Thymus (tissue), 11 donors: ENCODE results near the gene TRMT44. TPM values are rescaled to one million over a fixed set of nuclear protein-coding genes. Genes with fewer than 3 reads are reported as not detected.

Experiments used
- DNase-seq, 9 donors: peaks; one replicate each; pipeline ENCODE4 v3.0.0-alpha.2; 2013; ENCODE audit warnings: low spot score in 9 of 9, low read depth in 6 of 9, missing footprints in 1 of 9
- H3K27ac ChIP-seq, 2 donors: one replicate each; pipeline ENCODE4 v1.5.1; 2013; ENCODE audit warnings: control low read depth in 1 of 2, low read depth in 1 of 2, low read length in 1 of 2, mild to moderate bottlenecking in 1 of 2, moderate library complexity in 1 of 2
- H3K27me3 ChIP-seq, 2 donors: one replicate each; pipeline ENCODE4 v1.5.1; 2013; ENCODE audit warnings: low read length in 1 of 2; ENCODE audit not compliant: control insufficient read depth in 2 of 2, insufficient read depth in 1 of 2
- H3K36me3 ChIP-seq, 2 donors: one replicate each; pipeline ENCODE4 v1.5.1; 2013; ENCODE audit warnings: low read length in 1 of 2, mild to moderate bottlenecking in 1 of 2, moderate library complexity in 1 of 2; ENCODE audit not compliant: control insufficient read depth in 2 of 2, insufficient read depth in 2 of 2
- H3K4me1 ChIP-seq, 2 donors: one replicate each; pipeline ENCODE4 v1.5.1; 2013; ENCODE audit warnings: low read length in 2 of 2; ENCODE audit not compliant: control insufficient read depth in 2 of 2, insufficient read depth in 2 of 2
- H3K4me3 ChIP-seq, 2 donors: one replicate each; pipeline ENCODE4 v1.5.1; 2013; ENCODE audit warnings: low read length in 2 of 2, control low read depth in 1 of 2, mild to moderate bottlenecking in 1 of 2
- H3K9me3 ChIP-seq, 2 donors: one replicate each; pipeline ENCODE4 v1.5.1; 2013; ENCODE audit warnings: low read length in 1 of 2, mild to moderate bottlenecking in 1 of 2; ENCODE audit not compliant: control insufficient read depth in 2 of 2, insufficient read depth in 1 of 2
- WGBS: extraction: QIAGEN DNeasy Blood & Tissue Kit; methylation state at CpG from one replicate; pipeline ENCODE4 v1.1.7; 2013; 5-methylcytosine and 5-hydroxymethylcytosine counted together
- polyA plus RNA-seq: library from polyadenylated mRNA; stranded (reverse); fragments of 200-250 nt; gene quantifications from one replicate; pipeline ENCODE4 v1.2.3, GENCODE V29; 2013
- total RNA-seq: library from RNA; stranded (reverse); fragments of 120-200 nt; gene quantifications from one replicate; pipeline ENCODE4 v1.2.4, GENCODE V29; 2013
- donor health status: healthy.

Gene TRMT44
- total and polyA plus RNA-seq, 2 donors, result 8.4 to 9.5 TPM

GRCh38 chr4:8506373-8507195 is 66.0 kb downstream of the TRMT44 start:
- H3K27me3 ChIP-seq, result no peaks in the 10 kb centered on the region
- H3K36me3 ChIP-seq, result no peaks in the 10 kb centered on the region
- no peaks in the 10 kb centered on the region for H3K4me1 ChIP-seq
- 78% methylated on average over 21 of the region's 21 CpGs for WGBS
- H3K27ac ChIP-seq, result no peak overlapping the region
- H3K4me3 ChIP-seq, result no peak overlapping the region
- H3K9me3 ChIP-seq, result no peaks in the 10 kb centered on the region
- DNase-seq, result no peak

DNA sequence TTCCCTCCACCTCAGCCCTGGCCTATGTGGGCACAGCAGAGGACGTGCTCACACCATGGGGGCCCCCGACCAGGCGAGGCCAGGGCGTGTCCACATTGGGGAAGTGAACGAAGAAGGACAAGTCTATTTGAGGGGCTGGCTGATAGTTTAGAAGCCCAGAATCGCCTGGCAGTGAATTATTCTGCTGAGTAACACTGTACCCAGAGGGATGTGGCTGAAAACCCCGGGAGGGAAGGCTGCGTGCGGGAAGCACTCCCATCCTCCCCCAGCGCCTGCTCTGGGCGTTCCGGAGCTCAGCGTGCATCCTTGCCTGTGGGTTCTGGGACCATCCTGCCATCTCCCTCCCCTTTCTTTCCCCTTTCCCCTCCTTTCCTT is 66.6 kb downstream of the TRMT44 start:
- Histone ChIP-seq H3K4me3 (no peak overlapping the region), H3K4me1 (no peaks in the 10 kb centered on the region), H3K9me3 (no peaks in the 10 kb centered on the region), H3K36me3 (no peaks in the 10 kb centered on the region), H3K27ac (no peak overlapping the region), H3K27me3 (no peaks in the 10 kb centered on the region)
- 79% methylated on average over 13 of the region's 13 CpGs for WGBS
- no peak for DNase-seq

DNA sequence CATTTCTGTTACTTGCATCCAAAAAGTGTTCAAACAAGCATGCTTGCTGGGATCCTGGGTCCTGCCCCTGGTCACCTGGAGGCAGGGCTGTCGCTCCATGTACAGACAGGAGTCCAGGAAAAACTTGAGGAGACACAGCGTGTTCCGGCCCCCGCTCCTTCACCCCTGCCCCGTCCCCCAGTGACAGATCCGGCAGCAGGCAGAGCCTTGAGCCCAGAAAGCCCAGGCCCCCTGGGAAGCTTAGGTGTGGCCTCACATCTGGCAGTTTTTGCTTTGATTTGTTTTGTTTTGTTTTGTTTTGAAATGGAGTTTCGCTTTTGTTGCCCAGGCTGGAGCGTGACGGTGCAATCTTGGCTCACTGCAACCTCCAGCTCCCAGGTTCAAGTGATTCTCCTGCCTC is 67.0 kb downstream of the TRMT44 start:
- Histone ChIP-seq H3K27ac (no peak overlapping the region), H3K4me3 (no peak overlapping the region), H3K36me3 (no peaks in the 10 kb centered on the region), H3K9me3 (no peaks in the 10 kb centered on the region), H3K4me1 (no peaks in the 10 kb centered on the region), H3K27me3 (no peaks in the 10 kb centered on the region)
- WGBS, result 96% methylated on average over 9 of the region's 9 CpGs
- DNase-seq, result no peak

DNA sequence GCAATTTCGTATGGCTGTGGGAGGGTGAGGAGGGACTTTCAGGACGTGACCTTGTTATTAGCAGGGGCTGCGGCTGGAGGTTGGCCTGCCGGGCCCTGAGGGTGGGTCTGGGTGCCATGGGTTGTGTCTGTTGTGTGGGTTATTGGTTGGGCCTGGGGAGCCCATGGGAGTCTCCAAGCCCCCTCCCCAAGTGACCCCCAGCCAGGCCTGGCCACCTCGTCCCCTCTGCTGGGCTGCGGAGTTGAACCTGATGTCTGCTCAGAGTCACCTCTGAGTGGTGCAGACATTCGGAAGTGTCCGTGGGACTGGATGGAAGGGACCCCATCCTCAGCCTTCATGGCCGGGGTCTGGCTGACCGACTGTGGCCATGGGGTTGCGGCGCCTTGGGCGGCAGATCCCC is 67.7 kb downstream of the TRMT44 start:
- 95% methylated on average over 13 of the region's 13 CpGs for WGBS
- no peaks in the 10 kb centered on the region for H3K36me3 ChIP-seq
- H3K27me3 ChIP-seq, result no peaks in the 10 kb centered on the region
- no peaks in the 10 kb centered on the region for H3K4me1 ChIP-seq
- H3K9me3 ChIP-seq, result peaks cover 0 to 2% of the 10 kb centered on the region in 2 donors
- DNase-seq, result no peak
- no peak overlapping the region for H3K27ac ChIP-seq
- H3K4me3 ChIP-seq, result no peak overlapping the region

- no peak for DNase-seq
- peaks cover 0 to 2% of the 10 kb centered on the region in 2 donors for H3K9me3 ChIP-seq
- no peaks in the 10 kb centered on the region for H3K27me3 ChIP-seq
- WGBS, result 84% methylated on average over 9 of the region's 9 CpGs
- no peaks in the 10 kb centered on the region for H3K36me3 ChIP-seq
- no peak overlapping the region for H3K27ac ChIP-seq
- H3K4me1 ChIP-seq, result no peaks in the 10 kb centered on the region
- no peak overlapping the region for H3K4me3 ChIP-seq
These were observed 68.2 kb downstream of the TRMT44 start for GRCh38 chr4:8508740-8509139.

DNA sequence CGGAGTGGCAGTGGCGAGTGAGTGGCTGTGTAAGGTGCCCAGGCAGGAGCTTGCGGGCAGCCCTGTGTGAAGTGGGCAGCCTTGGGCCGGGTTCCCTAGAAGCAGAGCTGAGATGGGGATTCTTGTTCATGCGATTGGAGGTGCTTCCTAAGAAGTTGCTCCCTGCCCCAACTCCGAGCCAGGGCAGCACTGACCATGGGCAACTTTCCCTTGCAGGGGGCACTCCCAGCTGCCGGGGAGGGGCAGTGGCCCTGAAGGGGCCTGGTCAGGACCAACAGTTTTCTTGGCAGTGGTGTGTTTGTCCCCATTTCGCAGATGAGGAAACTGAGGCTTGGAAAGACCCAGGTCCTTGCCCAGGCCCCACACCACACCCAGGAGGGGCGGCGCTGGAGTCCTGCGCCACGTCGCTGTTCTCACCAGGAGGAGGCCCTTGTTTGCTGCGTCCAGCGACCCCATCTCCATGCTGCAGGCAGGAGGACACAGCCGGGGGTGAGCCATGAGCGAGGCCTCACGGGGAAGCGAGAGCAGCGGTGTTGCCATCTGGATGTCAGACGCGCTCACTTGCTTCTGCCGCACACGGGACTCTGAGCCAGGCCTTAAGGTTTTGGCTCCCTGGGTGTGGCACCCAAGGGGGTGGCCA is 68.9 kb downstream of the TRMT44 start:
- Histone ChIP-seq H3K27ac (no peak overlapping the region), H3K27me3 (no peaks in the 10 kb centered on the region), H3K4me3 (no peak overlapping the region), H3K9me3 (peaks cover 0 to 2% of the 10 kb centered on the region in 2 donors), H3K36me3 (no peaks in the 10 kb centered on the region), H3K4me1 (no peaks in the 10 kb centered on the region)
- DNase-seq, result no peak
- 97% methylated on average over 24 of the region's 24 CpGs for WGBS

DNA sequence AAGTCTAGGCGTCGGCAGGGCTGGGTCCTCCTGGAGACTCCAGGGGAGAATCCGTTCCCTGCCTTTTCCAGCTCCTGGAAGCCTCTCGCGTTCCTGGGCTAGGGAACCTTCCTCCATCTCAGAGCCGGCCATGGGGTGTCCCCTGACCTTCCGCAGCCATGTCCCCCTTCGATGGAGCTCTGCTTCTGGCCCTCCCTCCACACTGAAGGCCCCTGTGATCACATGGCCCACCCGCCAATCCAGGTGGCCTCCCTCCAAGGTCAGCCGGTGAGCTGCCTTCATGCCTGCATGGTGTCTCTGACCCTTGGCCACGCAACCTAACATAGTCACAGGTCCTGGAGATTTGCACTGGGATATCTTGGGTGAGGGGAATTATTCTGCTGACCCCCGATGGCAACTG is 69.6 kb downstream of the TRMT44 start:
- H3K4me3 ChIP-seq, result no peak overlapping the region
- H3K9me3 ChIP-seq, result peaks cover 0 to 2% of the 10 kb centered on the region in 2 donors
- H3K27ac ChIP-seq, result no peak overlapping the region
- 92% methylated on average over 12 of the region's 12 CpGs for WGBS
- no peaks in the 10 kb centered on the region for H3K36me3 ChIP-seq
- H3K27me3 ChIP-seq, result no peaks in the 10 kb centered on the region
- H3K4me1 ChIP-seq, result no peaks in the 10 kb centered on the region
- no peak for DNase-seq

DNA sequence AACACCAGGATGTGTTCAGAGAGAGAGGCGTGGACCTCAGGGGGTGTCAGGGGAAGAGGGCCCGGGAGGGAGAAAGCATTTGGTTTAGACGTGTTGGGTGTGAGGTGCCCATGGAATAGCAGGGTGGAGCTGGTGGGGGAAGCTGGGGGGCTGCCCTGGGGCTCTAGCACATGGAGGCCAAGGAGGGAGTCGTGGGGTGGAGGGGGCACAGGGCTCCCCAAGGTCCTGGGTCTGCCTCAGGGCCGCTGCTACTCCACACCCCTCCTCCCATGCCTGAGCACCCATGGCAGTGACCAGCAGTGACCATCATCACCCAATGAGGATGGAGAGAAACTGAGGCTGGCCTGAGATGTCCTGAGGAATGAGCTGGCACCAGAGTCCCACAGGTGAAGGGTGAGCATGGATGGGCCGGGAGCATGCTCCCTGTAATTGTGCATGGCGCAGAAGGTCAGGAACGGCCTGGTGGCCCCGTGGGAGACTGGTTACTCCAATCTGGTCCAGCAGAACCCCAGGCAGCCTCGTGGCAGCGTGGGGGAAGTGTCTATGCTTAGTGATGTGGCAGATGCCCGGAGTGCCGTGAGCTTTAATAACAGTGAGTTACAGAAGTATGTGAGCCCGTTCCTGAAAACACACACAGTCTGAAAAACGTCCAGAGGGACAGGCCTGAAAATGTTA is 70.2 kb downstream of the TRMT44 start:
- DNase-seq, result no peak
- no peaks in the 10 kb centered on the region for H3K27me3 ChIP-seq
- peaks cover 0 to 2% of the 10 kb centered on the region in 2 donors for H3K9me3 ChIP-seq
- no peak overlapping the region for H3K4me3 ChIP-seq
- no peak overlapping the region for H3K27ac ChIP-seq
- 90% methylated on average over 15 of the region's 15 CpGs for WGBS
- H3K4me1 ChIP-seq, result no peaks in the 10 kb centered on the region
- H3K36me3 ChIP-seq, result no peaks in the 10 kb centered on the region

- Histone ChIP-seq H3K36me3 (no peaks in the 10 kb centered on the region), H3K4me1 (no peaks in the 10 kb centered on the region), H3K27me3 (no peaks in the 10 kb centered on the region), H3K4me3 (no peak overlapping the region), H3K9me3 (peaks cover 0 to 2% of the 10 kb centered on the region in 2 donors), H3K27ac (no peak overlapping the region)
- no peak for DNase-seq
- WGBS, result 97% methylated on average over 11 of the region's 11 CpGs
These were observed 71.9 kb downstream of the TRMT44 start for GRCh38 chr4:8512510-8512909.
